OCI-LY1 (cell line): Measurements from ENCODE around the gene OR56A4.
"Not testable (repeated sequence)": the region's sequence is repeated elsewhere in the genome, so short reads cannot be mapped to it uniquely, and the experiment has no call there.

Experiments used
- H2AFZ ChIP-seq: fragments of 200-600 bp; sonication (generic), shearing (Covaris generic); 2 replicates; pipeline ENCODE4 v1.6.0; 2014; ENCODE audit warnings: antibody characterized with exemption, mild to moderate bottlenecking, low read length
- H3F3A ChIP-seq: fragments of 200-600 bp; sonication (generic), shearing (Covaris generic); 2 replicates; pipeline ENCODE4 v1.6.0; 2014; ENCODE audit warnings: mild to moderate bottlenecking, antibody characterized with exemption, low read length, moderate library complexity; ENCODE audit not compliant: insufficient read depth
- H3K27ac ChIP-seq: fragments of 200-600 bp; sonication (generic); 2 replicates; pipeline ENCODE4 v1.5.1; 2014; ENCODE audit warnings: low read length, mixed run types, mild to moderate bottlenecking, low read depth; ENCODE audit not compliant: poor library complexity, severe bottlenecking
- H3K27me3 ChIP-seq: fragments of 200-600 bp; sonication (generic); 2 replicates; pipeline ENCODE4 v1.6.0; 2014; ENCODE audit warnings: antibody characterized with exemption, mild to moderate bottlenecking, low read length, moderate library complexity; ENCODE audit not compliant: insufficient read depth
- H3K36me3 ChIP-seq: fragments of 200-600 bp; sonication (generic); 2 replicates; pipeline ENCODE4 v1.6.1; 2014; ENCODE audit warnings: mild to moderate bottlenecking, antibody characterized with exemption, low read length, moderate library complexity, mixed read lengths; ENCODE audit not compliant: insufficient read depth
- H3K4me1 ChIP-seq: fragments of 200-600 bp; sonication (generic); 2 replicates; pipeline ENCODE4 v1.5.1; 2014; ENCODE audit warnings: mild to moderate bottlenecking, low read length, moderate library complexity; ENCODE audit not compliant: insufficient read depth, severe bottlenecking
- H3K4me2 ChIP-seq: fragments of 200-600 bp; sonication (generic), shearing (Covaris generic); 2 replicates; pipeline ENCODE4 v1.6.1; 2014; ENCODE audit warnings: low read length
- H3K4me3 ChIP-seq: fragments of 200-600 bp; sonication (generic); 2 replicates; pipeline ENCODE4 v1.5.1; 2014; ENCODE audit warnings: low read length, low read depth, mild to moderate bottlenecking, mixed read lengths; ENCODE audit not compliant: poor library complexity, severe bottlenecking
- H3K79me2 ChIP-seq: fragments of 200-600 bp; shearing (Covaris generic); 2 replicates; pipeline ENCODE4 v1.6.1; 2016; ENCODE audit warnings: mixed run types, low read length, mixed read lengths; ENCODE audit not compliant: insufficient read depth
- H3K9ac ChIP-seq: fragments of 200-600 bp; sonication (generic), shearing (Covaris generic); 2 replicates; pipeline ENCODE4 v1.6.1; 2014; ENCODE audit warnings: mild to moderate bottlenecking, low read length, mixed read lengths
- H3K9me2 ChIP-seq: fragments of 200-600 bp; sonication (generic), shearing (Covaris generic); 2 replicates; pipeline ENCODE4 v1.6.1; 2014; ENCODE audit warnings: low read depth, mild to moderate bottlenecking, low read length, mixed read lengths
- H3K9me3 ChIP-seq: fragments of 200-600 bp; shearing (Covaris generic); 2 replicates; pipeline ENCODE4 v1.6.1; 2014; ENCODE audit warnings: low read length, mixed read lengths
- H4K20me1 ChIP-seq: fragments of 200-600 bp; sonication (generic), shearing (Covaris generic); 2 replicates; pipeline ENCODE4 v1.6.0; 2016; ENCODE audit warnings: mild to moderate bottlenecking, low read length; ENCODE audit not compliant: insufficient read depth
- CTCF ChIP-seq: fragments of 200-600 bp; sonication (generic), shearing (Covaris generic); IDR thresholded peaks from 2 replicates; pipeline ENCODE4 v1.5.1; 2017; ENCODE audit warnings: mild to moderate bottlenecking, antibody characterized with exemption, low read length, moderate library complexity, mixed read lengths
- EZH2 ChIP-seq: fragments of 200-600 bp; sonication (generic), shearing (Covaris generic); IDR thresholded peaks from 2 replicates; pipeline ENCODE4 v1.8.0; 2017; ENCODE audit warnings: borderline replicate concordance, mixed run types, mild to moderate bottlenecking, antibody characterized with exemption, low read length, moderate library complexity, mixed read lengths

OR56A4 gene

DNA sequence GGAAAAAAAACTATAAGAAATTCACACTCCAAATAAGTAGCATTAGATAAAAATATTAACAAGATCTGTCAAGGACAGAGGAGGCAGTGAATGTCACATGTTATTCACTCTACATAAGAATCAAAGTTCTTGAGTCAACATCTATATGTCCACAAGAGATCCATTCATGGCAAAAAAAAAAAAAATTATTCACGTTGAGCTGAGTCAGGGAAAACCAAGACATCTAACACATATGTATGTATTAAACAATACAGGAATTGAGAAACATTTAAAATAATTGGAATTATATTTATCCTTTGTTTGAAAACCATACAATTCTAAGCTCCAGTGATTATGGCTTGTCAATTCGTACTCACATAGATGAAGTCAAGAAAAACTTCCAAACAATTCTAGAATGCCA, 39.8 kb downstream of the OR56A4 start:
- no peaks in the 10 kb centered on the region for H3K9me2 ChIP-seq
- no peaks in the 10 kb centered on the region for H3K27me3 ChIP-seq
- H3K4me3 ChIP-seq = no peak overlapping the region
- no peaks in the 10 kb centered on the region for H4K20me1 ChIP-seq
- TF ChIP-seq EZH2 = no peak
- TF ChIP-seq CTCF = no peak
- H2AFZ ChIP-seq = no peak overlapping the region
- no peaks in the 10 kb centered on the region for H3K4me1 ChIP-seq
- no peaks in the 10 kb centered on the region for H3F3A ChIP-seq
- no peak overlapping the region for H3K27ac ChIP-seq
- no peak overlapping the region for H3K9ac ChIP-seq
- H3K79me2 ChIP-seq = no peaks in the 10 kb centered on the region
- no peak overlapping the region for H3K4me2 ChIP-seq
- H3K9me3 ChIP-seq = no peaks in the 10 kb centered on the region
- no peaks in the 10 kb centered on the region for H3K36me3 ChIP-seq

- H3K9me3 ChIP-seq, H2AFZ ChIP-seq, H3K4me3 ChIP-seq, H3K27me3 ChIP-seq, H3K79me2 ChIP-seq, H3K27ac ChIP-seq, H3K9me2 ChIP-seq, H3K4me2 ChIP-seq, H4K20me1 ChIP-seq, H3K9ac ChIP-seq, H3K4me1 ChIP-seq, H3F3A ChIP-seq, H3K36me3 ChIP-seq: not testable (repeated sequence)
Observed at GRCh38 chr11:5960704-5961320, 45.9 kb downstream of the OR56A4 start.

- Histone ChIP-seq H3K79me2 (no peaks in the 10 kb centered on the region), H3K9ac (no peak overlapping the region), H3F3A (no peaks in the 10 kb centered on the region), H3K36me3 (no peaks in the 10 kb centered on the region), H4K20me1 (no peaks in the 10 kb centered on the region), H3K9me3 (no peaks in the 10 kb centered on the region), H3K27me3 (no peaks in the 10 kb centered on the region), H2AFZ (no peak overlapping the region), H3K27ac (no peak overlapping the region), H3K4me2 (no peak overlapping the region), H3K9me2 (no peaks in the 10 kb centered on the region), H3K4me3 (no peak overlapping the region), H3K4me1 (no peaks in the 10 kb centered on the region)
- no peak for TF ChIP-seq EZH2
- TF ChIP-seq CTCF = no peak
Observed at GRCh38 chr11:5955586-5955985, 51.2 kb downstream of the OR56A4 start.
